ENCODE measurements around the gene ACSL5.

Gene ACSL5

GRCh38 chr10:112446855-112447619 lies 73.1 kb downstream of the ACSL5 start, which contains the start of the genes VTI1A and ZDHHC6:
VTI1A (plus strand) TSS chr10:112447215; CDS start chr10:112447374, 159 bp downstream.
ZDHHC6 (minus strand) TSS chr10:112446914; CDS start chr10:112445436, 1,478 bp downstream.
- Histone ChIP-seq H3K9me3 (ENCODE audit: severe bottlenecking) (no peaks in the 10 kb centered on the region), H3K27ac (ENCODE audit: poor library complexity, severe bottlenecking) (peak within 1 kb of the TSS; percentile 64), H3K4me3 (ENCODE audit: severe bottlenecking) (peak within 1 kb of the TSS; percentile 96), H3K27me3 (ENCODE audit: insufficient read depth, poor library complexity, severe bottlenecking) (no peaks in the 10 kb centered on the region), H3K4me1 (ENCODE audit: insufficient read depth, poor library complexity, severe bottlenecking) (peaks cover 10% of the 10 kb centered on the region), H3K36me3 (ENCODE audit: low read depth) (peaks cover 44% of the 10 kb centered on the region)
- ATAC-seq (ENCODE audit: low read depth): peak; percentile 90
- DNase-seq (ENCODE audit: low spot score): peak; percentile 77
- TF ChIP-seq CTCF (IDR thresholded peaks at IDR 0.05; ENCODE audit: poor library complexity, severe bottlenecking): peak; percentile 11

- Histone ChIP-seq H3K27me3 (ENCODE audit: insufficient read depth, poor library complexity, severe bottlenecking) (no peaks in the 10 kb centered on the region), H3K4me3 (ENCODE audit: severe bottlenecking) (peak overlapping the region; percentile 96), H3K4me1 (ENCODE audit: insufficient read depth, poor library complexity, severe bottlenecking) (peaks cover 10% of the 10 kb centered on the region), H3K9me3 (ENCODE audit: severe bottlenecking) (no peaks in the 10 kb centered on the region), H3K27ac (ENCODE audit: poor library complexity, severe bottlenecking) (peak overlapping the region; percentile 64), H3K36me3 (ENCODE audit: low read depth) (peaks cover 39% of the 10 kb centered on the region)
- ATAC-seq (ENCODE audit: low read depth): no peak
- DNase-seq (ENCODE audit: low spot score): no peak
- TF ChIP-seq CTCF (IDR thresholded peaks at IDR 0.05; ENCODE audit: poor library complexity, severe bottlenecking): no peak
These were observed 73.7 kb downstream of the ACSL5 start for GRCh38 chr10:112447620-112447928.

GRCh38 chr10:112448888-112449287 lies 75.0 kb downstream of the ACSL5 start:
- Histone ChIP-seq H3K36me3 (ENCODE audit: low read depth) (peaks cover 26% of the 10 kb centered on the region), H3K4me3 (ENCODE audit: severe bottlenecking) (no peak overlapping the region), H3K4me1 (ENCODE audit: insufficient read depth, poor library complexity, severe bottlenecking) (peaks cover 10% of the 10 kb centered on the region), H3K9me3 (ENCODE audit: severe bottlenecking) (no peaks in the 10 kb centered on the region), H3K27ac (ENCODE audit: poor library complexity, severe bottlenecking) (no peak overlapping the region), H3K27me3 (ENCODE audit: insufficient read depth, poor library complexity, severe bottlenecking) (no peaks in the 10 kb centered on the region)
- ATAC-seq (ENCODE audit: low read depth): no peak
- no peak for DNase-seq (ENCODE audit: low spot score)
- no peak for TF ChIP-seq CTCF (IDR thresholded peaks at IDR 0.05; ENCODE audit: poor library complexity, severe bottlenecking)

GRCh38 chr10:112454910-112455779 lies 81.2 kb downstream of the ACSL5 start:
- Histone ChIP-seq H3K4me3 (ENCODE audit: severe bottlenecking) (no peak overlapping the region), H3K9me3 (ENCODE audit: severe bottlenecking) (no peaks in the 10 kb centered on the region), H3K36me3 (ENCODE audit: low read depth) (no peaks in the 10 kb centered on the region; the same call in none of the 2 replicates), H3K27me3 (ENCODE audit: insufficient read depth, poor library complexity, severe bottlenecking) (no peaks in the 10 kb centered on the region), H3K27ac (ENCODE audit: poor library complexity, severe bottlenecking) (peak overlapping the region; percentile 18), H3K4me1 (ENCODE audit: insufficient read depth, poor library complexity, severe bottlenecking) (peaks cover 7% of the 10 kb centered on the region)
- no peak for TF ChIP-seq CTCF (IDR thresholded peaks at IDR 0.05; ENCODE audit: poor library complexity, severe bottlenecking)
- DNase-seq (ENCODE audit: low spot score) (no peak), ATAC-seq (ENCODE audit: low read depth) (no peak)
